Natural killer cell (primary cell): ENCODE results near the gene MAD1L1. TPM values are rescaled to one million over a fixed set of nuclear protein-coding genes. Genes with fewer than 3 reads are reported as not detected.

Source experiments
- ATAC-seq, 3 donors: fragments of 150-1000 bp in 2 of 3; fragments of 200-7000 bp in 1 of 3; cut with Tn5 transposase; 1 replicate in 1 of 3; 2 replicates in 2 of 3; pipeline ENCODE4 v1.10.0; 2021; ENCODE audit warnings: mild to moderate bottlenecking in 2 of 3, moderate library complexity in 2 of 3
- DNase-seq, 2 donors: peaks; one replicate each; pipeline versions ENCODE4 v3.0.0 to v3.0.0-alpha.2; 2013 to 2021; ENCODE audit warnings: mixed read lengths in 1 of 2
- H3K27ac ChIP-seq: one replicate; pipeline ENCODE4 v1.5.1; 2013; ENCODE audit warnings: mild to moderate bottlenecking, low read length
- H3K27me3 ChIP-seq: one replicate; pipeline ENCODE4 v1.6.1; 2013; ENCODE audit warnings: low read length; ENCODE audit not compliant: control insufficient read depth, insufficient read depth
- H3K36me3 ChIP-seq: one replicate; pipeline ENCODE4 v1.6.1; 2013; ENCODE audit warnings: low read length; ENCODE audit not compliant: control insufficient read depth, insufficient read depth
- H3K4me1 ChIP-seq: one replicate; pipeline ENCODE4 v1.6.1; 2013; ENCODE audit warnings: low read length; ENCODE audit not compliant: control insufficient read depth, insufficient read depth
- H3K4me3 ChIP-seq: one replicate; pipeline ENCODE4 v1.5.1; 2013; ENCODE audit warnings: low read length
- H3K9me3 ChIP-seq: one replicate; pipeline ENCODE4 v1.6.1; 2013; ENCODE audit warnings: low read length; ENCODE audit not compliant: control insufficient read depth, insufficient read depth
- H3K27ac Mint-ChIP-seq, 2 donors: one replicate each; pipeline ENCODE4 v1.8.0; 2022; ENCODE audit warnings: mild to moderate bottlenecking in 2 of 2, mixed read lengths in 2 of 2, moderate library complexity in 1 of 2
- H3K27me3 Mint-ChIP-seq, 2 donors: one replicate each; pipeline ENCODE4 v1.8.0; 2022; ENCODE audit warnings: low read depth in 2 of 2, mixed read lengths in 2 of 2
- H3K36me3 Mint-ChIP-seq: one replicate; pipeline ENCODE4 v1.8.0; 2022; ENCODE audit warnings: mixed read lengths
- H3K4me1 Mint-ChIP-seq, 2 donors: one replicate each; pipeline ENCODE4 v1.8.0; 2022; ENCODE audit warnings: mixed read lengths in 2 of 2
- H3K4me3 Mint-ChIP-seq: one replicate; pipeline ENCODE4 v1.8.0; 2022; ENCODE audit warnings: mild to moderate bottlenecking, moderate library complexity, mixed read lengths
- H3K9me3 Mint-ChIP-seq, 2 donors: one replicate each; pipeline ENCODE4 v1.8.0; 2022; ENCODE audit warnings: mixed read lengths in 2 of 2
- WGBS: methylation state at CpG from one replicate; pipeline ENCODE4 v1.1.7; 2013; ENCODE audit warnings: missing lambda C conversion rate; ENCODE audit not compliant: insufficient coverage; 5-methylcytosine and 5-hydroxymethylcytosine counted together
- intact Hi-C: fragments of 100-400 bp; cut with micrococcal nuclease; formaldehyde crosslinking; loops from one replicate; pipeline ENCODE4 v1.14.2; 2022
- total RNA-seq, 4 donors: library from RNA; stranded (reverse); fragments of 120-200 nt in 1 of 4; gene quantifications; one replicate each; pipeline versions ENCODE4 v1.2.3 to v1.2.4, GENCODE V29; 2013 to 2022
- TF ChIP-seq, protein P1 (sequence below): fragments of 200-600 bp; IDR thresholded peaks from one replicate; pipeline ENCODE4 v1.8.0; 2022; ENCODE audit warnings: antibody characterized with exemption

MAD1L1 gene
- total RNA-seq, 3 donors from 2014 or later (not counting 1 experiment from before 2014, with no cell fraction given): 53.6 to 81.2 (median 77.4) TPM

DNA sequence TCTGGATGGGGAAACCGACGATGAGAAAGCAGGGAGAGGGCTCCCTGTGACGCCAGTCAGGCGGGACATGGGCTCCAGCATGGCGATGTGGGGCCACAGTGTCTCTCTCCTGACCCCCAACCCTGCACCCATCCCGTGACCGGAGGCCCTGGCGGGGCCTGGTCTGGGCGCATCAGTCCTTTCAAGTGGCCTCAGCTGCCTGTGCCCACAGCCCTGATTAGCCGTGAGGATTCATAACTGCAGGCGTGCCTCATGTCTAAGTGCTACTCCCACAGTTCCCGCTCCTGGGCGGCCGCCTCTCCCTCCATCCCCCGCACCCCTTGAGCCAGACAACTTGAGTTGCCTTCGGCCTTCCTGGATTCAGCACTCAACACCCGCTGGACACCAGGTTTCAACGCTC is 321.9 kb downstream of the MAD1L1 start:
- no peaks in the 10 kb centered on the region for H3K9me3 ChIP-seq
- no peak overlapping the region for H3K4me3 ChIP-seq
- ATAC-seq: no peak
- Mint-ChIP-seq H3K27me3 (no peaks in the 10 kb centered on the region), H3K9me3 (no peaks in the 10 kb centered on the region), H3K27ac (no peak overlapping the region), H3K4me3 (no peak overlapping the region), H3K36me3 (no peaks in the 10 kb centered on the region), H3K4me1 (peaks cover 4 to 22% of the 10 kb centered on the region in 2 donors)
- intact Hi-C loops: no loop called here
- no peaks in the 10 kb centered on the region for H3K27me3 ChIP-seq
- WGBS: 91% methylated on average over 18 of the region's 18 CpGs
- no peak overlapping the region for H3K27ac ChIP-seq
- no peaks in the 10 kb centered on the region for H3K36me3 ChIP-seq
- TF ChIP-seq, protein P1, sequence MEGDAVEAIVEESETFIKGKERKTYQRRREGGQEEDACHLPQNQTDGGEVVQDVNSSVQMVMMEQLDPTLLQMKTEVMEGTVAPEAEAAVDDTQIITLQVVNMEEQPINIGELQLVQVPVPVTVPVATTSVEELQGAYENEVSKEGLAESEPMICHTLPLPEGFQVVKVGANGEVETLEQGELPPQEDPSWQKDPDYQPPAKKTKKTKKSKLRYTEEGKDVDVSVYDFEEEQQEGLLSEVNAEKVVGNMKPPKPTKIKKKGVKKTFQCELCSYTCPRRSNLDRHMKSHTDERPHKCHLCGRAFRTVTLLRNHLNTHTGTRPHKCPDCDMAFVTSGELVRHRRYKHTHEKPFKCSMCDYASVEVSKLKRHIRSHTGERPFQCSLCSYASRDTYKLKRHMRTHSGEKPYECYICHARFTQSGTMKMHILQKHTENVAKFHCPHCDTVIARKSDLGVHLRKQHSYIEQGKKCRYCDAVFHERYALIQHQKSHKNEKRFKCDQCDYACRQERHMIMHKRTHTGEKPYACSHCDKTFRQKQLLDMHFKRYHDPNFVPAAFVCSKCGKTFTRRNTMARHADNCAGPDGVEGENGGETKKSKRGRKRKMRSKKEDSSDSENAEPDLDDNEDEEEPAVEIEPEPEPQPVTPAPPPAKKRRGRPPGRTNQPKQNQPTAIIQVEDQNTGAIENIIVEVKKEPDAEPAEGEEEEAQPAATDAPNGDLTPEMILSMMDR: no peak
- no peak for DNase-seq
- no peaks in the 10 kb centered on the region for H3K4me1 ChIP-seq

DNA sequence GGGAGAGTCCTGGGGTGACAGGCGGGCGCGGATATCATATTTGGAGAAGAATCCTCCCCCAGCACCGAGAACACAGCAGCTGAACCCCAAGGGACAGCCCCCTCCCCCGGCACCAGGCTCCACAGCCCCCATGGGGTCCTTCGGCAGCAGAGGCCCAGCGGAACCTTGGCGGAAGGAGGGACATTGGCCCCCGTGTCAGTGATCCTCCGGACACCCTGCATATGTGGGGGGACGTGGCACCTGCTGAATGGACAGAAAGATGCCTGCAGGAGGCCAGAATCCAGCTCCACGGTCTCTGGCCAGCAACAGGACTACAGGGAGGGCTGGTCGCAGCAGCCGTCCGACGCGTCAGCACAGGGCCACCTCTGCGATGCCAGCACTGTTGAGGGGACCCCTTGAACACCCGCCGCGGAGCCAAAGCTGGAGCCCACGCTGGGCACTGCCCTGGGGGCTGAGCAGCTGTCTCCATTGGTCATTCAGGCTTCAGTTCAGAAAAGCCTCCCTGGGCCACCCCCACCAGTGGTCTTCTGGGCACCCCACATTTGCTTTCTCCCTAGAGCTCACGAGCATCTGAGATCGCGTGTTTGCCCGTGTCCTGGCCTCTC is 322.6 kb downstream of the MAD1L1 start:
- DNase-seq: no peak
- H3K27ac Mint-ChIP-seq: no peak overlapping the region

DNA sequence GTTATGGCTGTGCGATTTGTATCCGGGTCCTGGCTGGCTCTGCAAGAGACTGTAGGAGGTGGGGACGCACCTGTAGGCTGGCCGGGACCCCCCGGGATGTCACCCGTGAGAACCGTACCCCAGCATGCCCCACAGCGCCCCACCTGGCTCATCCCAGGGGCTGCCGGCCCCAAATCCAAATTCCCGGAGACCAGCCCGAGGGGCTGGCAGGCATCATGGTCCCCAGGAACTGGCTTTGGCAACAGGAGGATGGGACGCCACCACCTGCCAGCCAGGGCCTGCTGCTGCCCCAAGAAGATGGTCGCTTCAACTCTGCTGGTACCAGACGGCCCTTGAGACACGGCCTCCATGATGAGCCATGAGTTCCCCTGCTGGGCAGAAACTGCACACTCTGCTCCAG is 323.3 kb downstream of the MAD1L1 start:
- no peaks in the 10 kb centered on the region for H3K36me3 ChIP-seq

More for the DNA sequence above, 322.6 kb downstream of the MAD1L1 start:
- no peak for ATAC-seq
- Histone ChIP-seq H3K4me1 (no peaks in the 10 kb centered on the region), H3K27ac (no peak overlapping the region), H3K27me3 (no peaks in the 10 kb centered on the region), H3K4me3 (no peak overlapping the region), H3K9me3 (no peaks in the 10 kb centered on the region), H3K36me3 (no peaks in the 10 kb centered on the region)
- TF ChIP-seq, protein P1: no peak
- Mint-ChIP-seq H3K36me3 (no peaks in the 10 kb centered on the region), H3K9me3 (no peaks in the 10 kb centered on the region), H3K27me3 (no peaks in the 10 kb centered on the region), H3K4me1 (peaks cover 4 to 22% of the 10 kb centered on the region in 2 donors), H3K4me3 (no peak overlapping the region)
- WGBS: 97% methylated on average over 26 of the region's 26 CpGs
- intact Hi-C loops: no loop called here

More for the DNA sequence above, 323.3 kb downstream of the MAD1L1 start:
- no peak overlapping the region for H3K4me3 Mint-ChIP-seq
- WGBS: 97% methylated on average over 15 of the region's 15 CpGs
- no peak for ATAC-seq
- DNase-seq: no peak
- Histone ChIP-seq H3K27me3 (no peaks in the 10 kb centered on the region), H3K9me3 (no peaks in the 10 kb centered on the region), H3K27ac (no peak overlapping the region), H3K4me3 (no peak overlapping the region), H3K4me1 (no peaks in the 10 kb centered on the region)
- no peaks in the 10 kb centered on the region for H3K36me3 Mint-ChIP-seq
- H3K9me3 Mint-ChIP-seq: no peaks in the 10 kb centered on the region
- no peaks in the 10 kb centered on the region for H3K27me3 Mint-ChIP-seq
- peaks cover 4 to 22% of the 10 kb centered on the region in 2 donors for H3K4me1 Mint-ChIP-seq
- intact Hi-C loops: no loop called here
- H3K27ac Mint-ChIP-seq: no peak overlapping the region
- TF ChIP-seq, protein P1: no peak
